SH-SY5Y (cell line): ENCODE results near the gene ISG15.

Experiments used
- GATA2 ChIP-seq: IDR thresholded peaks from 2 replicates; pipeline ENCODE4 v1.6.1; 2011; ENCODE audit warnings: mild to moderate bottlenecking, low read depth, low read length
- GATA3 ChIP-seq: IDR thresholded peaks from 2 replicates; pipeline ENCODE4 v1.6.1; 2011; ENCODE audit warnings: low read depth, mild to moderate bottlenecking, low read length, moderate library complexity

DNA sequence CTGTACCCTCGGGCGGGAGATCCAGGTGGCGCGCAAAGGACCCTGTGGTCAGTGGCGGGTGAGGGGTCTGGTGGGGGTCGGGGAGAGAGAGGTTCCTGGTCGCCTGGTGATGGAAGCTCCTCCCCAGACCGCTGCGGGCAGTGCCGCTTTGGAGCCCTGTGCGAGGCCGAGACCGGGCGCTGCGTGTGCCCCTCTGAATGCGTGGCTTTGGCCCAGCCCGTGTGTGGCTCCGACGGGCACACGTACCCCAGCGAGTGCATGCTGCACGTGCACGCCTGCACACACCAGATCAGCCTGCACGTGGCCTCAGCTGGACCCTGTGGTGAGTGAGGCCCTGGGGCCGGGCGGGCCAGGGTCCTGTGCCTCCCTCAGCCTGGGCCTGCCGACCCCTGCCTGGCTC, 30.1 kb downstream of the ISG15 start:
- TF ChIP-seq GATA2 (no peak), GATA3 (no peak)
